Skeletal muscle tissue (tissue), 4 donors: ENCODE data around the gene BCL2L1. TPM values are rescaled to one million over a fixed set of nuclear protein-coding genes. Genes with fewer than 3 reads are reported as not detected.

Source experiments
- H3K27ac ChIP-seq: one replicate; pipeline ENCODE4 v1.7.0; 2013; ENCODE audit warnings: mild to moderate bottlenecking, low read depth, low read length, inconsistent platforms
- H3K27me3 ChIP-seq, 3 donors: one replicate each; pipeline ENCODE4 v1.7.0; 2013; ENCODE audit warnings: low read length in 3 of 3; ENCODE audit not compliant: control insufficient read depth in 3 of 3, insufficient read depth in 3 of 3
- H3K36me3 ChIP-seq, 3 donors: one replicate each; pipeline ENCODE4 v1.7.0; 2013; ENCODE audit warnings: low read length in 3 of 3; ENCODE audit not compliant: control insufficient read depth in 3 of 3, insufficient read depth in 3 of 3
- H3K4me1 ChIP-seq, 3 donors: one replicate each; pipeline ENCODE4 v1.7.0; 2013; ENCODE audit warnings: low read length in 3 of 3, mild to moderate bottlenecking in 3 of 3; ENCODE audit not compliant: control insufficient read depth in 3 of 3, insufficient read depth in 3 of 3
- H3K4me3 ChIP-seq, 3 donors: one replicate each; pipeline ENCODE4 v1.7.0; 2013; ENCODE audit warnings: low read length in 3 of 3
- H3K9ac ChIP-seq, 3 donors: one replicate each; pipeline ENCODE4 v1.7.0; 2013; ENCODE audit warnings: low read length in 3 of 3, mild to moderate bottlenecking in 3 of 3, moderate library complexity in 2 of 3, low read depth in 1 of 3
- H3K9me3 ChIP-seq, 3 donors: one replicate each; pipeline ENCODE4 v1.7.0; 2013; ENCODE audit warnings: low read length in 3 of 3; ENCODE audit not compliant: control insufficient read depth in 3 of 3
- total RNA-seq: library from RNA; depleted of rRNA; stranded (reverse); fragments of >200 nt; gene quantifications from one replicate; pipeline ENCODE4 v1.2.3, GENCODE V29; 2014
- donor health status: Osteomylitis.

Gene BCL2L1
- total RNA-seq, 1 donor from 2014 or later, result 44.9 TPM

DNA sequence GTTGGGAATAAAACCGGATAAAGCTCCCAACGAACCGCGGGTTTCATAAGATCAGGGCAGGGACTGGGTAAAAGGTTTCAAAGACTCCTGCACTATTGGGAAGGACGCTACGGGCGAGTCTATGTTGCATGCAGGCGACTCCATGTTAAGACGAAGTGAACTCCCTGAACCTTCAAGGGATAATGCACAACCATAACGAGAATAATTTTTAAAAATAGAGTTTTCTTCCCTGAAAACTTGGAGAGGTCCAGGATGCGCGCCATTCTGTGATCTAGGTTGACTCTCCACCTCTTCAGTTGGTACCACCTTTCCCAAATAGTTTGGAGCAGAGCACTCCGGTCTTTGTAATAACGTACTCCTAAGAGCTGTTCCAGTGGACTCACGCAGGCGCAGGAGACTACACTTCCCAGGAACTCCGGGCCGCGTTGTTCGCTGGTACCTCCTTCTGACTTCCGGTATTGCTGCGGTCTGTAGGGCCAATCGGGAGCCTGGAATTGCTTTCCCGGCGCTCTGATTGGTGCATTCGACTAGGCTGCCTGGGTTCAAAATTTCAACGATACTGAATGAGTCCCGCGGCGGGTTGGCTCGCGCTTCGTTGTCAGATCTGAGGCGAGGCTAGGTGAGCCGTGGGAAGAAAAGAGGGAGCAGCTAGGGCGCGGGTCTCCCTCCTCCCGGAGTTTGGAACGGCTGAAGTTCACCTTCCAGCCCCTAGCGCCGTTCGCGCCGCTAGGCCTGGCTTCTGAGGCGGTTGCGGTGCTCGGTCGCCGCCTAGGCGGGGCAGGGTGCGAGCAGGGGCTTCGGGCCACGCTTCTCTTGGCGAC is 16.3 kb upstream of the BCL2L1 start, which contains the start of gene TPX2:
Gene TPX2, plus strand, starts transcription at position 562 of the 821 bp plus-strand sequence. CDS start 18,187 bp downstream, outside the sequence.
- H3K27me3 ChIP-seq, result no peaks in the 10 kb centered on the region
- peaks cover 7 to 11% (median 11%) of the 10 kb centered on the region in 3 donors for H3K4me1 ChIP-seq
- no peaks in the 10 kb centered on the region for H3K36me3 ChIP-seq
- H3K4me3 ChIP-seq, result peak within 1 kb of the TSS; percentile 85 to 86 (median 85)
- H3K27ac ChIP-seq, result peak within 1 kb of the TSS; percentile 75
- H3K9ac ChIP-seq, result peak within 1 kb of the TSS; percentile 73 to 85 (median 84)
- no peaks in the 10 kb centered on the region for H3K9me3 ChIP-seq

DNA sequence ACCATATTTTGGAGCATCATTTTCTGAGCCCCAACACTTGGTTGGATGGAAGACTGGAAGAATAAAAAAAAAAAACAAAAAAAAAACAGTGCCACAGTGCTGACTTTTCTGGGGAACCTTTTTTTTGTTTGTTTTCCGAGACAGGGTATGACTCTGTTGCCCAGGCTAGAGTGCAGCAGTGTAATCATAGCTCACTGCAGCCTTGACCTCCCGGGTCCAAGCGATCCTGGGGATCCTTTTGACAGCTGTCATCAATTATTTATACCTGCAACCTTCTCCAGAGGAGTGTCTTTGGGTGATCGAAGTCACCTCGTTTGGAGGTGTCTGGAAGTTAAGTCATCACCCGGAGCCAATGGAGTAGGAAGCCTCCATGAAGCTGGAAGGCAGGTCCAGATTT is 8.7 kb upstream of the BCL2L1 start:
- H3K9me3 ChIP-seq, result no peaks in the 10 kb centered on the region
- H3K27me3 ChIP-seq, result no peaks in the 10 kb centered on the region
- H3K9ac ChIP-seq, result no peak overlapping the region
- H3K4me1 ChIP-seq, result no peaks in the 10 kb centered on the region
- H3K36me3 ChIP-seq, result no peaks in the 10 kb centered on the region
- no peak overlapping the region for H3K4me3 ChIP-seq
- no peak overlapping the region for H3K27ac ChIP-seq

DNA sequence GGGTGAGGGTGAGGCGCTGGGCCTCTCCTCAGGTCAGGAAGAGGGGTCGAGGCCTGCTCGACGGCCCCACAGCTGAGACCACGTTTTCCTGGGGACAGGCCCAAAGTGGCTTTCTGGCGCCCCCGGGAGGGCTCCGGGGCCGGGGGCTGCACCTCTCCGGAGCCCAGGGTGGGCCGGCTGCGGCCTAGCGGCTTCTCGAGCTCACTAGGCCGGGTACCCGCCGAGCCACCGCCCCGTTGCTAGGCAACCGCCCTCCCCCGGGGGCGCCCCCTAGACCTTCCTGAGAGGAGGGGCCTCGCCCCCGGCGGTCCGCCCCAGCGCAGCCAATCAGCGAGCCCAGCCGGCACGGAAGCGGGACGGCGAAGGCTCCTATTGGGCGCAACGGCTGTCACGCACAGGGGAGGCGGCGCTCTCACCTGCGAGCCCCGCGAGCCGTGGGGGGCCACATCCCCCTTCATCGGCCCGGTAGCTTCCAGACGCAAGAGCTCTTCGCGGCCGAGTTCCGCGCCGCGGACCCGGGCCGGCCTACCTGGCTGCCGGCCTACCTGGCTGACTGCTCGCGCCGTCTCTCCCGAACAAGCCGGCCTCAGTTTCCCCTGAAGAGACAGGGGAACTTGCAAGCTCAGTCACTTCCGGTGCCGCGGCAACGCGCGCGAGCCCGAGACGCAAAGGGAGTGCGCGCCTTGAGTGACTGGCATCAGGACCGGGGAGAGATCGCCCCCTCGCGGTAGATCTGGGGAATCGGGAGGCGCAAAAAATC is 831 bp upstream of the BCL2L1 start:
- Histone ChIP-seq H3K4me3 (peak overlapping the region; percentile 94 to 97 (median 95)), H3K4me1 (peaks cover 34 to 43% (median 38%) of the 10 kb centered on the region in 3 donors), H3K36me3 (peaks cover 2 to 11% (median 4%) of the 10 kb centered on the region in 3 donors), H3K27ac (peak overlapping the region; percentile 95), H3K27me3 (no peaks in the 10 kb centered on the region), H3K9me3 (no peaks in the 10 kb centered on the region), H3K9ac (peak overlapping the region; percentile 90 to 97 (median 95))

DNA sequence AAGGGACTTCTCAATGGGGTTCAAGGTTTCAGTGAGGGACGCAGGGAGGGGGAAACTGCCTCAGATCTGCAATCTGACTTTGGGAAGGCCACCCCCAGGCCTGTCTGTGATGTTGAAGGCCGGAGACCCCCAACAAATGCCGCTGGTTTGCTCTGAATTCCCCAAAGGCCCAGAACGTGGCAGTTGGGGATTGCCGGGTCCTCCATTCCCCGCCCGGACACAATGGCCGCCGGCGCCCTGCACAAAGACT is 326 bp upstream of the BCL2L1 start:
- Histone ChIP-seq H3K27ac (peak overlapping the region; percentile 95), H3K9ac (peak overlapping the region; percentile 90 to 97 (median 95)), H3K9me3 (no peaks in the 10 kb centered on the region), H3K27me3 (no peaks in the 10 kb centered on the region), H3K36me3 (peaks cover 2 to 11% (median 4%) of the 10 kb centered on the region in 3 donors), H3K4me1 (peaks cover 36 to 46% (median 40%) of the 10 kb centered on the region in 3 donors), H3K4me3 (peak overlapping the region; percentile 94 to 97 (median 95))

DNA sequence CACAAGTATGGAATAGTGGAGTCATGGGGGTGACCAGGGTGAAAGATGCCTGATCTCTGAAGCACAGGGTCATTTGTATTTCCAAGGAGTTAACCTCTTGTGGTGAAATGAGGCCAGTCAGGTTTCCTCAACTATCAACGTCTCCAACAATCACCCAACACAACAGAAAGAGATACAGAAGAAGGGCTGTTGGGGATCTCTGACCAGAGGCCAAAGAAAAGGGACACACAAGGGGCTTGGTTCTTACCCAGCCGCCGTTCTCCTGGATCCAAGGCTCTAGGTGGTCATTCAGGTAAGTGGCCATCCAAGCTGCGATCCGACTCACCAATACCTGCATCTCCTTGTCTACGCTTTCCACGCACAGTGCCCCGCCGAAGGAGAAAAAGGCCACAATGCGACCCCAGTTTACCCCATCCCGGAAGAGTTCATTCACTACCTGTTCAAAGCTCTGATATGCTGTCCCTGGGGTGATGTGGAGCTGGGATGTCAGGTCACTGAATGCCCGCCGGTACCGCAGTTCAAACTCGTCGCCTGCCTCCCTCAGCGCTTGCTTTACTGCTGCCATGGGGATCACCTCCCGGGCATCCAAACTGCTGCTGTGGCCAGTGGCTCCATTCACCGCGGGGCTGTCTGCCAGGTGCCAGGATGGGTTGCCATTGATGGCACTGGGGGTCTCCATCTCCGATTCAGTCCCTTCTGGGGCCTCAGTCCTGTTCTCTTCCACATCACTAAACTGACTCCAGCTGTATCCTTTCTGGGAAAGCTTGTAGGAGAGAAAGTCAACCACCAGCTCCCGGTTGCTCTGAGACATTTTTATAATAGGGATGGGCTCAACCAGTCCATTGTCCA is 1.0 kb downstream of the BCL2L1 start:
- Histone ChIP-seq H3K4me1 (peaks cover 49 to 59% (median 54%) of the 10 kb centered on the region in 3 donors), H3K9ac (peak overlapping the region; percentile 86 to 97 (median 90)), H3K36me3 (peaks cover 2 to 15% (median 4%) of the 10 kb centered on the region in 3 donors)

DNA sequence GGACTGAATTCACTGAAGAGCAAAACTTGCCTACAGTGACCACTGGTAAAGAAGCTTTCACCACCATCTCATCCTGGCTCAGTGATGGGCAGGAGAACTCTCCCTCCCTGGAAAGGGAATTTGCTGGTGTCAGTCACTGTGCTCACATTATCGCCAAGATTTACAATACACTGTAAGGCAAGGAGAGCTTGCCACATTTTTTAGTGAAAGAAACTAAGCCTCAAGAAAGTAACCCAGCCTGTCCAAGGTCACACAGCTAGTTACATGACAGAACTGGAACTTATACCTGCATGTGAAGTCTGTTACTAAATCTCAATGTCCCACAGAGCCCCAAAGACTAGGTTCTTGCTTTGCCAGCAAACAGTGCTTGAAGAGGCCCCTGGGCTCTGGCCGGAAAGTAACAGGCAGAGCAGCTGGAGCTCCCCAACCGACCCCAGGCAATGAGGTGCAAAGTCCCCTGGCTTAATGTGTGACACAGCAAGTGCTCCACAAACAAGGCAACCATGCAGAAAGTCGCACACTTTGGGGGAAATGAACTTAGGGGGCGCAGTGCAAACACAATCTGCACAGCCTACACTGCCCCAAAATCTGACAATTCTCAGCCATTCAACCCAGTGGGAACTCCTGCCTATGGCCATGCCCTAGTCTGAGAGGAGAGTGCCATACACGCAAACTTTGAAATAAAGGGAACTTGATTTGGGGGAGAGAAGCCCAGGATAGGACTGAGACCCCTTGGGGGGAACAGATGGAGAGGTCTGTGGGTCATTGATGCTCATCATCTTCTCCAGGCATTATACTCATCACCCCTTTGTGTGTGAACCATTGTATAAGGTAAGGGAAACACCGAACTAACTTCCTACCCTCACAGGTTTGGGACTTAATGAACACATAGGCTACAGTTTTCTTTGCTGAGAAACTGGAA is 1.9 kb downstream of the BCL2L1 start:
- no peaks in the 10 kb centered on the region for H3K9me3 ChIP-seq
- peaks cover 2 to 17% (median 4%) of the 10 kb centered on the region in 3 donors for H3K36me3 ChIP-seq
- peak overlapping the region; percentile 86 to 97 (median 90) for H3K9ac ChIP-seq
- H3K4me1 ChIP-seq, result peaks cover 51 to 65% (median 54%) of the 10 kb centered on the region in 3 donors
- no peaks in the 10 kb centered on the region for H3K27me3 ChIP-seq
- H3K4me3 ChIP-seq, result peak overlapping the region; percentile 94 to 97 (median 95)
- H3K27ac ChIP-seq, result peak overlapping the region; percentile 95

More for the DNA sequence above, 1.0 kb downstream of the BCL2L1 start:
- Histone ChIP-seq H3K9me3 (no peaks in the 10 kb centered on the region), H3K4me3 (peak overlapping the region; percentile 94 to 97 (median 95)), H3K27me3 (no peaks in the 10 kb centered on the region), H3K27ac (peak overlapping the region; percentile 95)

DNA sequence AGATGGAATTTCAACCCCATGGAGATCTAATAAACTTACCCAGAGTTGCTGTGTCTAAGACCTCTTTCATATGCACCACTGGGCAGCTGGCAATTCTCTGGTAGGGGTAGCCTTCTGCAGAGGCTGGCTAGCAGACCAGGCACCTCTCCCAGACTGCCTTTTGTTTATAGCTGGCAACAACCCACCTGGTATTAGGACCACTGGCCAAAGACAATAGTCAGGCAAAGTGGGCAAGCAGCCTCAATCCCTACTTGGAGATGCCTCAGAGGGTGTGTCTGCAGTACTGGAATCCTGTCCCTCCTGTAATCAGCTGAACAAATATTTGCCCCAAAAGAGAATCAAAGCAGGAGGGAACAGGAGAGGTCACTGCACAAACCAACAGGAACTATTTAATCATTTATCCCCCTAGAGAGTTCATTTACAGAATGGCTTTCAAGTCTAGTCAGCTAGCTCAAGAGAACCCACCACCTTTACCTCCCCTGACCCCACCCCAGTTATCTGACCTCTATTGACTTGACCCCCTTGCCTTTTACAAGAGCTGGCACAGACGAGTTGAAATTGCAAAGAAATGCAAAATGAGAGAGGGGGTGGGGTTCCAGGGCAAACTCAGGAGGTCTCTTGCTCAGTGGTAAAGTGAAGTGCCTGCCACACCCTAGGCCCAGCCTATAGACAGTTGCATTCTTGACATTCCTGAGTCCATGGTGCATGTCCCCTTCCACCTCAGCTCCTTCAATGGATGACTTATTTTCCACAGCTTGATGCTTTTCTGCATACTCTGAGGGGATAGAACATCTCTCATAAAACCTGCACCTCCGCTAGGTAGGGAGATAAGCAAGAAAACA is 2.8 kb downstream of the BCL2L1 start:
- Histone ChIP-seq H3K27ac (peak overlapping the region; percentile 95), H3K9me3 (no peaks in the 10 kb centered on the region), H3K4me1 (peaks cover 51 to 65% (median 54%) of the 10 kb centered on the region in 3 donors), H3K9ac (peak overlapping the region; percentile 86 to 97 (median 90)), H3K27me3 (no peaks in the 10 kb centered on the region), H3K36me3 (peaks cover 2 to 17% (median 4%) of the 10 kb centered on the region in 3 donors), H3K4me3 (peak overlapping the region; percentile 94 to 97 (median 95))

DNA sequence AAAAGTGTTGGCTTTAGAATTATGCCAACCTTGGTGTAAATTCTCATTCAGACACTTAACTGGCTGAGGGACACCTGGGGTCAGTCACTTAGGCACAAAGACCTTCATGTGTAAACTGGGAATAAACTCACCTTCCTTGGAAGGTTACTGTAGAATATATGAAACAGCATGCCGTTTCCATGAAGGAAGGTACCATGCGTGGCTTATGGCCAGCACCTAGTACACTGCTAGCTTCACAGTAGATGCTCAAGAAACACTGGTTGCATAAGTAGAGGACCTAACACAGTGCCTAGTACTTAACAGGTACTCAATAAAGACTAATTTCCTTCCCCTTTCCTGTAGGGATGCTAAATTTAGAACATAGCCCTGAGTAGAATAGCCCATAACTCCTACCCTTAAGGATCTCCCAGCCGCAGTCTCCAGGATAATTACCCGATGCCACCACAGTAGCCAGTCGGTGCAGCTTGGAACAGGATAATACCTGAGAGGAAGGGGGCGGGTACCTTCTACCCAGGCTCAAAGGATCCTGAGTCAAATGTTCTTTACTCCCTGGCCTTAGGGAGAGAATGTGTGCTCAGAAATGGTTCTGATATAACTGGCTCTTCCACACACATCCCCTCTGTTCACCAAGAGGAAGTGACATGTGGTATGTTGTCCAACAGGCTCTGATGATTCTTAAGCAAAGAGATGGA is 3.6 kb downstream of the BCL2L1 start:
- Histone ChIP-seq H3K4me1 (peaks cover 56 to 67% (median 57%) of the 10 kb centered on the region in 3 donors), H3K4me3 (peak overlapping the region; percentile 94 to 97 (median 95)), H3K9me3 (no peaks in the 10 kb centered on the region), H3K27ac (peak overlapping the region; percentile 95), H3K36me3 (peaks cover 5 to 17% (median 6%) of the 10 kb centered on the region in 3 donors), H3K27me3 (no peaks in the 10 kb centered on the region), H3K9ac (peak overlapping the region; percentile 7 to 97 (median 46))
